Measurements from ENCODE around the gene IL5. TPM values are rescaled to one million over a fixed set of nuclear protein-coding genes. Genes with fewer than 3 reads are reported as not detected.
A peak's percentile ranks its signal among the peaks of the same experiment; 100 is the strongest.

IL5 gene
- total RNA-seq, 1 experiment from 2014 or later, result not detected

DNA sequence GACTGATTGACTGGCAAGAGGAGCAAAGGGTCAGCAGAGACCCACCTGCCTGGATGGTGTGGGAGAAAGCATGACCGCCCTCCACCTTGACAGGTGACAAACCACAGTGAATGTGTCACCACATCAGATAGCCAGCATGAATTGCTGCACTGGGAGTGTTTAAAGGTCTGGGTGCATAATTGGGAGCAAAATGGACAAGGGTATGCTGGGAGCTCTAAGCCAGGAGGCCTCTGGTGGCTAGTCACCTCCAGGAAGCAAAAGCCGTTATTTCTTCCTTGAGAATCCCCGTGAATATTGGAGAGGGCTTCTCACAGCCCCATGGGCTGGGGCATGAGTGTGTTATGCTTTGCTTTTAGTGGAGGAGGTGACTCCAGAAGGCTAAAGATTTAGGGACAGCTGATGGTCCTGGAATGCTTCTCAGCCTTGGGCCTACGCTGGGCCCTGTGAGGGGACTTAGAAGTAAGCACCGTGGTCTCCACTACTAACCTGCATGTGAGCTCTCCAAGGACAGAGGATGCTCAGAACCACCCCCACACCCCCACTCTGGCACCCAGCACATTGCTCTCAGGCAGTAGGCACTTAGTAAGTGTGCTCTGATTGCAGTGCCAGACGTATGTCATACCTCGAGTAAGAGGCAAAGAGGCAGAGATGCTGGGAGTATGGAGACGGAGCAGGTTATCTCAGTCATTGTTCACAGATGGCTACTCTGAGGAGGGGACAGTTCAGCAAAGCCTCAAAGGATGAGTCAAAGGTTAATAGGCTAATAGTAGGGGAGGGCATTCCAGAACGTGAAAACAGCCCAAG lies 43.7 kb downstream of the IL5 start:
- DNase-seq (ENCODE audit: low spot score), result no peak

DNA sequence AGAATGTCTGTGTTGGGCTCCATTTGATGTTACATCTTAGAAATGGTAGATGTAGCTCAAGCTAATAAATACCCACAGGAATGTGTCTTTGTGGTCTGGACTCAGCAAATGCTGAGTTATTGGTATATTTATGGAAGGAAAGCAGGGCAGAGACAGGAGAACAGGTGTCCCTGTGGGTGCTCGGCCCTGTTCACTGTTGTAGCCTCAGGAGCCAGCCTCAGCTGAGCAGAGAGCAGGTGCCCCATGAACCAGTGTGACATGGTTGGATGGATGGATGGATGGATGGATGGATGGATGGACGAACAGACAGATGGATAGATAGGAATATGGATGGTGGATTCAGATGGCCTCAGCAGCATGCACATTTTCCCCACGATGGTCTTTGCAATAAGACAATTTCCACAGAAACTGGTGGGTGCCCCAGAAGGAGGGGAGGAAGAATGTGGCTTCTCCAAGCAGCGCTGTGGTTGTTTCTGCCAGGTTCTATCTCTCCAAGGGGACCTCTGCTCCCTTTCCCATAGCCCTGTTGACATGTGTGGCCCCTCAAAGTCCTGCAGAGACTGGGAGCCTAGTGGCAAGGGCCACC lies 44.5 kb downstream of the IL5 start:
- DNase-seq (ENCODE audit: low spot score), result no peak

DNA sequence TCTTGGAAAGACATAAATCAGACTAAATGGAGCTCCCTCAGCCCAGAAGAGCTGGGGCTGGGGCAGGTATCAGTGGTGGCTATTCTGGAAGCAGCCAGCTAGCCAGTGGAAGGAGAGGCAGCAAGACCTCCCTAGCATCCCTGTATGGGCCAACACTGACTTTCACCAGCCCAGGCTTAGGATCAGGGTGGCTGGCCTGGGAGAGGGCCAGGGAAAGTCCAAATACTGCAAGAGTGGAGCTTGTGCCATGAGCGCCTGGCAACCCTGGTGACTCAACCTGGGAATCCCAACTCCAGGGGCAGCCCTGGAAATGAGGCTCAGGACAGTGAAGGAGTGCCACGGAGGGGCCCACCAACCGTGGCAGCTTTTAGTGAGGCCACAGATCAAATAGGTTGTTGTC lies 45.2 kb downstream of the IL5 start:
- peak; percentile 62 for DNase-seq (ENCODE audit: low spot score)

DNA sequence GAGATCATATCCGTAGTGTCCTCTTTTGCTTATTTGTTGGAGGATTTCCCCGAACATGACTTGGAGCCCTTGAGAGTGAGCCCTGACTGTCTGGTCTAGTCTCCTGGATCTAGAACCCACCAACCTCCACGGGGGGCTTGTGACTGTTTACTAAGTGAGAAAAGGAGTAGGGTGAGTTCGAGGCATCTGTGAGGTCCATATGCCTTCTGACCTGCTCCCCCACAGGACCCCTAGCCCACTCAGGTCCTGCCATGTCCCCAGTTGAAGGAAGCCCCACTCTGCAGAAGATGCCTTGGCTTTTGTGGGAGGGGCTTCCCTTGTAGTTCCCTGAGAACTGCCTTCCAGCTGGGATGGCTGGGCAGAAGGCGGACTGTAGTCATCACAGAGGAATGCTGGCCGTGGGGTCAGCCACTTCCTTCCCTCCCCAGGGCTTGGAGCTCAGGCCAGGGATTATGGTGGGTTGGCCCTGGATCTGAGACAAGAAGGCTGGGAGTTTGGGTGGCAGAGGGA lies 45.8 kb downstream of the IL5 start:
- peak; percentile 97 for DNase-seq (ENCODE audit: low spot score)

DNA sequence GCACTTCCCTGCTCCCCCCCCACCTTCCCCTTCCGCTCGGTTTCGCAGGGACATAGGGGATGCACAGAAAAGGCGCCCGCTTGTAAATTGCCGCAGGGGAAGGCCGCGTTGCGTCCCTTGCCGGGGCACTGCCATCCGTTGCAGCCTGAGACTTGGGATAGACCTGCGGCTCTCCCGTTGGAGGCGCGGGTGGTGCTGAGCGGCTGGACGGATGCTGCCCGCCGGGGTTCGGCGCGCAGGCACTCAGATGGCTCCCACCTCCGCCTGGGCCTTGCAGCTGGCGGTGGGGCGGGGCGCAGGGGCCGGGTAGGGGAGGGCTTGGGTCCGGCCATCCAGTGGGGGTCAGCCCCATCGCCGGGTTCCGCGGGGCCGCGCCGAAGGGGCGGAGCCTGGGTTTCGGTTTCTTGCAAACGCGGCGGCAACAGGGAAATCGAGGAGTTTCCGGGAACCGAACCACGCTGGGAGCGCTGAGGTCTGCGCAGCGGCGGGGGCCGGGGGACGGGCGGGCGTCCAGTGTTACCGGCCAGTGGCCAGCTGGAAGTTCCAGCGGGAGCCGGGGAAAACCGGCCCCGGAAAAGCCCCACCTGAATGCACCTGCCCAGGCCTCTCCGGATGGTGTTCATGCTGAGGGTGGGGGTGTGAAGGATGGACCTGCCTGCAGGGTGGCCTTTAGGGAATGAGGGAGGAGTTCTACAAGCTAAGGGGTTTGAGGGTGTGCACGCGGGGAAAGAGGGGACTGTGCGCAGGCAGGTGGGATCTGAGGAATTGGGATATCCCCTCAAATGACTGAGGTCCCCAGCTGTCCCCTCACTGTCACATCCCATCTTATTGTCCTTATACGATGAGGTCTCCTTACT lies 46.5 kb downstream of the IL5 start:
- peak; percentile 80 for DNase-seq (ENCODE audit: low spot score)

DNA sequence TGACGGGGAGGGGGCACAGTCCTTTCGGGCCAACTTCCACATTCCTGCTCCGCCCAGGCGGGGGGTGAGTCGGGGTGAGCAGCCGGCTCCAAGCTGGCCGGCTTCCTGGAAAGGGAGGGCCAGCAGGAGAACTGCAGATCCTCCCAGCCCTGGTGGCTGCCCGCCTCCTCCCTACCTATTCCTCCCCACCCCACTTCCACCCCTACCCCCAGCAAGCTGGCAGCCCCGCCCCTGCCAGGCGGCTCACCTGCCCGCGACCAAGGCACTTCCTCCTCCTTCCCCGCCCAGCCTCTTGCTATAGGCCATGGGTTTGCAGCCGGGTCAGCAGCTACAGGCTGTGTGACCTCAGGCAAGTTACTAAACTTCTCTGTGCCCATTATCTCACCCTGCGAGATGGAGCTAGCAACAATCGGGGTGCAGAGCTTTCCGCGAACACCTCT lies 47.1 kb downstream of the IL5 start:
- DNase-seq (ENCODE audit: low spot score), result peak; percentile 95

DNA sequence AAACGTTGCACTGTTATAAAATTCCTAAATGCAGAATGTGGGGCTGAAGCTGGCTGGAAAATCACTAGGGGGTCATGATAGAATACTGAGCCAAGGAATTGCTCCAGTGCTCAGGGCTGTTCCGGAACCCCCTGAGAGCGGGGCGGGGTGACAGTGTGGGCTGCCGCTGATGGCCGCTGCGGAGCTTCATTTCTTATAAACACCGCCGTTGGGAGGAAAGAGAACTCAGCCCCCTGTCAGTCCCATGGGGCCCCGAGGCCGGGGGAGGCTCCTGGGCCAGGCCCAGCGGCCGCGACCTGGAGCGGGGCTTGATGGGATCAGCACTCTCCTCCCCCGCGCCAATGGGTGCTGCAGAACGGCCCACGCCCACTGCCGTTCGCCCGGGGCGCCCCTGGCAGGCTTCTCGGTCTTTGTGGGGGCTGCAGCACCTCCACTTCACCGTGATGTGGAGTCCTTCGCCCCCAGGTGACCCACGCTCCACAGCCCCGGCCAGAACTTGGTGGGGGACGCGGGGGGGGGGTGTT lies 47.6 kb downstream of the IL5 start:
- peak; percentile 92 for DNase-seq (ENCODE audit: low spot score)

DNA sequence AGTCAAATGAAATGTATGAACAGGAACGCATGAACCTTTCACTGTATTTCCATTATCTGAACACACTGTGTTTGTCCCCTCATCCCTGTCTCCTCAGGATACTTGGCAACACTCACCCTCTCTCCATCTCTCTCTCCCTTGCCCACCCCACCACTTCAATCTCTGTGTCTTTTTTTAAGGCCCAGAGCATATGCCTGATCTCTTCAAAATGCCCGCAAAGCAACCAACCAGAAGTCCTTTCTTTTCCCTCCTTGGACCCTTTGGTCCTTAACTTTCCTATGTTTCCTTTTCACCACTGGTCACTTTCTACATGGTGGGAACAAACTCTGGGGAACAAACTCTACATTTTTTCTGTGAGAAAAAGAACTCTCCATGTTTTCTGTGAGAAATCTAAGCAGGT lies 49.5 kb downstream of the IL5 start:
- no peak for DNase-seq (ENCODE audit: low spot score)

DNA sequence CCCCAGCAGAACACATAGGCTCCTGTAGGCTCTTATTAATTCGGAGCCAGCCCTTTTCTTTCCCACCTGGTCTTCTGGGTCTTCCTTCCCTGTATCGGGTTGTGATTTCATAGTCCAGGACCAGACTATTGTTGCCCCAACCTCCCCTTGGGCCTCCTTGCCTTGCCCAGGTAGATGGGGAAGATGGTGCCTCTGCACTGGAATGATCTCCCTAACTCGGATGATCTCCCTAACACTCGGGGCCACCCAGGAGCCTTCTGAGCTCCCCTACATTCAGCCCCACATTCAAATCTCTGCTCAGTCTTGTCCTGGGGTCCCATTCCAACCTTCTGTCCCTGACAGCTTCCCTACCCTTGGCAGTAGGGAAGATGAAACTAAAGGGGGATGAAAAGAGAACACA lies 50.1 kb downstream of the IL5 start:
- DNase-seq (ENCODE audit: low spot score), result no peak

DNA sequence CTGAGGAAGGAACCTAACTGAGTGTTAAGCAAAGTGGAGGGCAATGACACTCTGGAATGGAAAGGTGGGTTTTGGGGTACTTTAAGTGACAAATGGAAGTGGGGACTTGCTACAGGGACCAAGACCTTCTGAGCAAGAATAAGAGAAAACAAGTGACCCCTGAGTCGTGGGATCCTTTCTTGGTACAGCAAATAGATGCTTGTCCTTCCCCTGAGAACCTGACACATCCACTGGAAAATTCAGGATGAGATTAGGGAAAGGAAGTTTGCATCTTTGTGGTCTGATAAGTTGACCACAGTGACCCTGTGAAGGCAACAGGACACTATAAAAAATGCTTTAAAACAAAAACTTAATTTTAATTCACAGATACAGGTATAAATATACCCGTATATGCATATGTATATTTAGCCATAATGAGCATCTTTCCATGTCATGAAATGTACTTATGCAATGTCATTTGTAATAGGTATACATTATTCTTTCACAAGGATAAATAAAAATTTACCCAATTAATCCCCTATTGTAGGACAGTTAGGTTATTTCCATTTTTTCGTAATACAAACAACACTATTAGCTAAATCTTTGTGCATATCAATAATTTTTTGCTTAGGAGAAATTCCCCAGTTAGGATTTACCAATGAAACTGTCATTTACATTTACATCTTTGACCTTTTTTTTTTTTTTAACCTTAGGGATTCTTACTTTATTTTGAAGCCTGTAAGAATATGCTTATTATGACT lies 50.8 kb downstream of the IL5 start:
- DNase-seq (ENCODE audit: low spot score), result no peak

Other genes starting within 250 kb of the IL5 start
- 4.2 and 5.1 TPM in 2 replicates for gene SLC22A4, start 249.1 kb downstream of the IL5 start, total RNA-seq (2014; rRNA removed; shearing (Covaris generic))
- gene SLC22A5, start 173.8 kb downstream of the IL5 start, total RNA-seq (2014; rRNA removed; shearing (Covaris generic)), result 6.9 and 9.6 TPM in 2 replicates
- gene IRF1, start 52.7 kb downstream of the IL5 start, total RNA-seq (2014; rRNA removed; shearing (Covaris generic)), result 14.3 and 30.2 TPM in 2 replicates
- 23.2 and 24.8 TPM in 2 replicates for gene RAD50, start 13.5 kb upstream of the IL5 start, total RNA-seq (2014; rRNA removed; shearing (Covaris generic))
- not detected in 2 replicates for gene IL13, start 114.7 kb upstream of the IL5 start, total RNA-seq (2014; rRNA removed; shearing (Covaris generic))
- gene IL4, start 130.5 kb upstream of the IL5 start, total RNA-seq (2014; rRNA removed; shearing (Covaris generic)), result not detected in 2 replicates
- gene KIF3A, start 194.0 kb upstream of the IL5 start, total RNA-seq (2014; rRNA removed; shearing (Covaris generic)), result 4.8 and 7.1 TPM in 2 replicates
- not detected in 2 replicates for gene CCNI2, start 203.9 kb upstream of the IL5 start, total RNA-seq (2014; rRNA removed; shearing (Covaris generic))
- 30.3 and 33.7 TPM in 2 replicates for gene SEPTIN8, start 233.7 kb upstream of the IL5 start, total RNA-seq (2014; rRNA removed; shearing (Covaris generic))

All from H4 (cell line).